Stimulated activated naive CD8-positive, alpha-beta T cell treated with anti-CD3 and anti-CD28 coated beads, Interleukin-15, amount 100 ng/mL, for 72 hours (primary cell): ENCODE data around the gene NFATC1.
A peak's percentile ranks its signal among the peaks of the same experiment; 100 is the strongest.
"Not testable (repeated sequence)": the region's sequence is repeated elsewhere in the genome, so short reads cannot be mapped to it uniquely, and the experiment has no call there.

Experiments used
- ATAC-seq: fragments of 150-1000 bp; cut with Tn5 transposase; 2 replicates; pipeline ENCODE4 v1.10.0; 2021; ENCODE audit warnings: mild to moderate bottlenecking, moderate library complexity
- DNase-seq, 2 donors: peaks; one replicate each; pipeline ENCODE4 v3.0.0; 2021 to 2022
- H3K27ac Mint-ChIP-seq, 2 donors: one replicate each; pipeline ENCODE4 v1.8.0; 2022; ENCODE audit warnings: mild to moderate bottlenecking in 2 of 2, mixed read lengths in 2 of 2, moderate library complexity in 2 of 2
- H3K27me3 Mint-ChIP-seq: one replicate; pipeline ENCODE4 v1.8.0; 2022; ENCODE audit warnings: mixed read lengths
- H3K4me1 Mint-ChIP-seq: one replicate; pipeline ENCODE4 v1.8.0; 2022; ENCODE audit warnings: mild to moderate bottlenecking, mixed read lengths
- H3K4me3 Mint-ChIP-seq, 2 donors: one replicate each; pipeline ENCODE4 v1.8.0; 2022; ENCODE audit warnings: mild to moderate bottlenecking in 2 of 2, mixed read lengths in 2 of 2, moderate library complexity in 1 of 2
- H3K9me3 Mint-ChIP-seq, 2 donors: one replicate each; pipeline ENCODE4 v1.8.0; 2022; ENCODE audit warnings: mixed read lengths in 2 of 2

Gene NFATC1

DNA sequence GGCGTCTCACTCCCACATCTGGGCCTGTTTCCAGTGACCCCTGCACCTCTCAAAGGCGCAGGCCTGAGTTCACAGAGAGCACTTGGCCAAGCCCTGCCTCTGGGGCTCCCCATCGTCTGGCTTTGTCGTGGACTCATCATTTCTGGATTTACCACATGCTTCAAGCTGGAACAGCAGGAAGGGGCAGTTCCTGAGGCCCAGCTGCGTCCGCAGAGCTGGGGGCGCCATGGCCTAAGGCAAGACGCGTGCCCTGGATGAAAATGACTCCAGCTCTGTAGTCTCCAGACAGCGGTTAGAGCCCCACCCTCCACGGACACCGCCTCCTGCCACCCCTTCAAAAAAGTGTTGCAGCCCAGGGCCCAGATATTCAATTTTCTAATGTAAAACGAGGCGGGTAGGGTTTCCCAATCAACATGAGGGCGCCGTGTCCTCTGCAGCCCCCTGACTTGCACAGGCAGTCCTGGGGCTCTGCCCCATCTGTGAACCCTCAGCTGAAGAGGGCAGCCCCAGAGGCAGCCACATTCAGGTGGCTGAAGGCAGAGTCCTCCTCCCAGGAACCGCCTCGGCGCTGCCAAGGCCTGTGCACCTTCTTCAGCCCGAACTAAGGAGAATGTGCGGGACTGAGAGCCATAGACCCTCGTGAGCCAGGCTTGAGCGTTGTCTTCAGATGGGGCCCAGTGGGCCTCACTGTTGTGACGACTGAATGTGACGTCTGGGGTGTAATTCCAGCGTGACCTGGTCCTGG lies 85.5 kb downstream of the NFATC1 start:
- no peak overlapping the region for H3K27ac Mint-ChIP-seq
- H3K4me3 Mint-ChIP-seq, result no peak overlapping the region
- ATAC-seq, result peak; percentile 18
- H3K4me1 Mint-ChIP-seq, result peaks cover 31% of the 10 kb centered on the region
- DNase-seq, result no peak
- no peaks in the 10 kb centered on the region for H3K9me3 Mint-ChIP-seq
- H3K27me3 Mint-ChIP-seq, result no peaks in the 10 kb centered on the region

- not testable (repeated sequence) for H3K27me3 Mint-ChIP-seq, DNase-seq, H3K9me3 Mint-ChIP-seq, H3K4me3 Mint-ChIP-seq, ATAC-seq, H3K27ac Mint-ChIP-seq
- peaks cover 11% of the 10 kb centered on the region for H3K4me1 Mint-ChIP-seq
These were observed 87.7 kb downstream of the NFATC1 start for GRCh38 chr18:79483393-79483792.

- H3K27ac Mint-ChIP-seq, result no peak overlapping the region
- no peaks in the 10 kb centered on the region for H3K27me3 Mint-ChIP-seq
- H3K4me1 Mint-ChIP-seq, result peaks cover 9% of the 10 kb centered on the region
- no peak overlapping the region for H3K4me3 Mint-ChIP-seq
- DNase-seq (no peak), ATAC-seq (no peak)
- no peaks in the 10 kb centered on the region for H3K9me3 Mint-ChIP-seq
These were observed 88.3 kb downstream of the NFATC1 start for GRCh38 chr18:79483971-79484491.

GRCh38 chr18:79484661-79485621 lies 89.2 kb downstream of the NFATC1 start:
- no peak for DNase-seq
- peaks cover 18% of the 10 kb centered on the region for H3K4me1 Mint-ChIP-seq
- no peak for ATAC-seq
- H3K9me3 Mint-ChIP-seq, result no peaks in the 10 kb centered on the region
- H3K27me3 Mint-ChIP-seq, result no peaks in the 10 kb centered on the region
- no peak overlapping the region for H3K4me3 Mint-ChIP-seq
- H3K27ac Mint-ChIP-seq, result peak overlapping the region in 1 of 2 donors; percentile 67

- H3K27ac Mint-ChIP-seq, result peak overlapping the region; percentile 54 to 57
- DNase-seq (no peak), ATAC-seq (no peak)
- no peaks in the 10 kb centered on the region for H3K27me3 Mint-ChIP-seq
- H3K9me3 Mint-ChIP-seq, result no peaks in the 10 kb centered on the region
- H3K4me3 Mint-ChIP-seq, result no peak overlapping the region
- H3K4me1 Mint-ChIP-seq, result peaks cover 27% of the 10 kb centered on the region
These were observed 90.1 kb downstream of the NFATC1 start for GRCh38 chr18:79485788-79486355.

DNA sequence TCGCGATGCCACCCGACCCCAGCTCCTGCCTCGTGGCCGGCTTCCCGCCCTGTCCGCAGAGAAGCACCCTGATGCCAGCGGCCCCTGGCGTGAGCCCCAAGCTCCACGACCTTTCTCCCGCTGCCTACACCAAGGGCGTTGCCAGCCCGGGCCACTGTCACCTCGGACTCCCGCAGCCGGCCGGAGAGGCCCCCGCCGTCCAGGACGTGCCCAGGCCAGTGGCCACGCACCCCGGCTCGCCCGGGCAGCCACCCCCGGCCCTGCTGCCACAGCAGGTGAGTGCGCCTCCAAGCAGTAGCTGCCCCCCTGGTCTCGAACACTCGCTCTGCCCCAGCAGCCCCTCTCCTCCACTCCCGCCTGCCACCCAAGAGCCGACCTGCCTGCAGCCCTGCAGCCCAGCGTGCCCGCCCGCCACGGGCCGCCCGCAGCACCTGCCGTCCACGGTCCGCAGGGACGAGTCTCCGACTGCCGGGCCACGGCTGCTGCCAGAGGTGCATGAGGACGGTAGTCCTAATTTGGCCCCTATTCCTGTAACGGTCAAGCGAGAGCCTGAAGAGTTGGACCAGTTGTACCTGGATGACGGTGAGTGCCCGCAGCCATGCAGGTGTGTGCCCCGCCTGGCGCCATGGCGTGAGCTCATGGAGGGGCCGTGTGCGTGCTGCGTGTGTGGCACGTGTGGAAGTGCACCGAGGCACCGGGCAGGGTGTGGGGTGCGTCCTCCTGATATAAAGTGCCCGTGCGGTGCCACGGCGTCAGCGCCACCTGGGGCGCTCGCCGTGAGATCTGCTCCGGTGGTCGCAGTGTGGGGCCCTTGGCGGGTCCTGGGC lies 90.8 kb downstream of the NFATC1 start:
- H3K27ac Mint-ChIP-seq, result peak overlapping the region; percentile 57 to 83
- peaks cover 34% of the 10 kb centered on the region for H3K4me1 Mint-ChIP-seq
- no peaks in the 10 kb centered on the region for H3K27me3 Mint-ChIP-seq
- H3K4me3 Mint-ChIP-seq, result no peak overlapping the region
- DNase-seq, result no peak
- ATAC-seq, result peak; percentile 26
- H3K9me3 Mint-ChIP-seq, result no peaks in the 10 kb centered on the region

- Mint-ChIP-seq H3K4me1 (peaks cover 41% of the 10 kb centered on the region), H3K27ac (peak overlapping the region in 1 of 2 donors; percentile 79), H3K9me3 (no peaks in the 10 kb centered on the region), H3K4me3 (no peak overlapping the region), H3K27me3 (no peaks in the 10 kb centered on the region)
- ATAC-seq (no peak), DNase-seq (no peak)
These were observed 91.6 kb downstream of the NFATC1 start for GRCh38 chr18:79487183-79487800.

DNA sequence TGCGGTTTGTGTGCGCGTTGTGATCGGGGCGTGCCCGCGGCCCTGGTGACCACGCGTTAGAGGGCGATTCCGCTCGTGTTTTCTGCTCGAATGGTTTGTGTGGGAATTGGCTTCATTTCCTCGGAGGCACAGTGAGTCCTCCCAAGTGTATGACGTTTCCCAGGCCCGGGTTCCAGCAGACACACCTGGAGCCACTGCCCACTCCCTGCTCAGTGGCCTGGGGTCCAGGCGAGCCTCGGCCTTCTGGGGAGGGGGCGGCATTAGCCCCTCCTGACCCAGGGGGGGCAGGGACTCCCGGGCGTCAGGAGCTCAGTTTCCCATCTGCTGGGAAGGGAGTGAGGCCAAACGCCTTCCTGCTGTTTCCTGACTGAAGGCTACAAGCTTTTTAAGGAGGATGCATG lies 92.1 kb downstream of the NFATC1 start:
- peak overlapping the region in 1 of 2 donors; percentile 19 for H3K27ac Mint-ChIP-seq

GRCh38 chr18:79488311-79489050 lies 92.8 kb downstream of the NFATC1 start:
- H3K4me3 Mint-ChIP-seq, result no peak overlapping the region
- DNase-seq (no peak), ATAC-seq (no peak)
- H3K27ac Mint-ChIP-seq, result no peak overlapping the region
- H3K27me3 Mint-ChIP-seq, result no peaks in the 10 kb centered on the region
- peaks cover 43% of the 10 kb centered on the region for H3K4me1 Mint-ChIP-seq
- no peaks in the 10 kb centered on the region for H3K9me3 Mint-ChIP-seq

More for the DNA sequence above, 92.1 kb downstream of the NFATC1 start:
- H3K4me3 Mint-ChIP-seq, result no peak overlapping the region
- ATAC-seq (no peak), DNase-seq (no peak)
- no peaks in the 10 kb centered on the region for H3K27me3 Mint-ChIP-seq
- no peaks in the 10 kb centered on the region for H3K9me3 Mint-ChIP-seq
- H3K4me1 Mint-ChIP-seq, result peaks cover 43% of the 10 kb centered on the region

GRCh38 chr18:79489051-79489898 lies 93.5 kb downstream of the NFATC1 start:
- peak overlapping the region in 1 of 2 donors; percentile 76 for H3K27ac Mint-ChIP-seq
- no peaks in the 10 kb centered on the region for H3K27me3 Mint-ChIP-seq
- DNase-seq (no peak), ATAC-seq (no peak)
- no peaks in the 10 kb centered on the region for H3K9me3 Mint-ChIP-seq
- peak overlapping the region in 1 of 2 donors; percentile 3 for H3K4me3 Mint-ChIP-seq
- H3K4me1 Mint-ChIP-seq, result peaks cover 42% of the 10 kb centered on the region

- DNase-seq (no peak), ATAC-seq (peak; percentile 28)
- H3K27me3 Mint-ChIP-seq, result no peaks in the 10 kb centered on the region
- no peaks in the 10 kb centered on the region for H3K9me3 Mint-ChIP-seq
- H3K27ac Mint-ChIP-seq, result peak overlapping the region; percentile 42 to 52
- H3K4me3 Mint-ChIP-seq, result peak overlapping the region in 1 of 2 donors; percentile 3
- peaks cover 34% of the 10 kb centered on the region for H3K4me1 Mint-ChIP-seq
These were observed 94.3 kb downstream of the NFATC1 start for GRCh38 chr18:79489899-79490625.

DNA sequence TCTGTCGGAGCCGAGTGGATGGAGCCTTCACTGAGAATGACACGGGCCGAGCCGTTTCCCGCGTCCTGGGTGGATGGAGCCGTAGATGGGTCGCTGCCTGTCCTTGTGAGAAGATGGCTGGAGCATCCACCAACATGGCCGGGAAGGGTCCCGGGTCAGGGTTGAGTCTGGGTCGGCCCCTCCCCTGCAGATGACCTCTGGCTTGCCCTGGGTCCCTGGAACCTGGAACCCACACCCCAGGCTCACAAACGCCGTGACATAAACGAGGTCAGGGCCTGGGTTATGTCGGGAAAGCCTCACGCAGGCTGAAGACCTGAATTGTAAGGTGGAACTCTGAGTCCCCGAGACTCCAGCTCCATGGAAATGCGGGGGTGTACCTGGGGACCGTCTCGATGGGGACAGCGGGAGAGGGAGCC lies 94.9 kb downstream of the NFATC1 start:
- Mint-ChIP-seq H3K27me3 (no peaks in the 10 kb centered on the region), H3K27ac (peak overlapping the region in 1 of 2 donors; percentile 42), H3K4me3 (no peak overlapping the region), H3K9me3 (no peaks in the 10 kb centered on the region), H3K4me1 (peaks cover 34% of the 10 kb centered on the region)
- DNase-seq, result no peak
- ATAC-seq, result no peak
